ENCODE data around the gene DYNLT2B. TPM values are rescaled to one million over a fixed set of nuclear protein-coding genes. Genes with fewer than 3 reads are reported as not detected.
"Not testable (repeated sequence)": the region's sequence is repeated elsewhere in the genome, so short reads cannot be mapped to it uniquely, and the experiment has no call there.

The DYNLT2B gene
- total and polyA plus RNA-seq, 2 experiments from 2014 or later: 24.6 to 81.7 TPM

- TF ChIP-seq CTCF (IDR thresholded peaks at IDR 0.05; ENCODE audit: low read depth, low read length): no peak
- H3K36me3 ChIP-seq: peaks cover 50% of the 10 kb centered on the region
- H3K4me3 ChIP-seq: no peak overlapping the region
Observed at GRCh38 chr3:196355668-196356067, 37.6 kb upstream of the DYNLT2B start.

GRCh38 chr3:196354132-196354531, 36.1 kb upstream of the DYNLT2B start:
- H3K36me3 ChIP-seq: peaks cover 42% of the 10 kb centered on the region
- no peak for TF ChIP-seq CTCF (IDR thresholded peaks at IDR 0.05; ENCODE audit: low read depth, low read length)

More at GRCh38 chr3:196355668-196356067, 37.6 kb upstream of the DYNLT2B start:
- Histone ChIP-seq H3K27me3 (no peaks in the 10 kb centered on the region), H3K27ac (no peak overlapping the region), H3K9me3 (ENCODE audit: low read depth) (no peaks in the 10 kb centered on the region), H3K4me1 (ENCODE audit: low read depth) (no peaks in the 10 kb centered on the region)
- DNase-seq (ENCODE audit: low read depth in 1 of 2, low spot score in 1 of 2): no peak

GRCh38 chr3:196351541-196351940, 33.5 kb upstream of the DYNLT2B start:
- Histone ChIP-seq H3K36me3 (peaks cover 29% of the 10 kb centered on the region), H3K4me1 (ENCODE audit: low read depth) (no peaks in the 10 kb centered on the region), H3K4me3 (no peak overlapping the region), H3K27me3 (no peaks in the 10 kb centered on the region), H3K27ac (no peak overlapping the region), H3K9me3 (ENCODE audit: low read depth) (no peaks in the 10 kb centered on the region)
- TF ChIP-seq CTCF (IDR thresholded peaks at IDR 0.05; ENCODE audit: low read depth, low read length): no peak
- DNase-seq (ENCODE audit: low read depth in 1 of 2, low spot score in 1 of 2): no peak

More at GRCh38 chr3:196354132-196354531, 36.1 kb upstream of the DYNLT2B start:
- Histone ChIP-seq H3K4me1 (ENCODE audit: low read depth) (no peaks in the 10 kb centered on the region), H3K27ac (no peak overlapping the region), H3K4me3 (no peak overlapping the region), H3K9me3 (ENCODE audit: low read depth) (no peaks in the 10 kb centered on the region), H3K27me3 (no peaks in the 10 kb centered on the region)
- no peak for DNase-seq (ENCODE audit: low read depth in 1 of 2, low spot score in 1 of 2)

- no peak overlapping the region for H3K4me3 ChIP-seq
- DNase-seq (ENCODE audit: low read depth in 1 of 2, low spot score in 1 of 2): no peak
Observed at GRCh38 chr3:196350067-196350466, 32.0 kb upstream of the DYNLT2B start.

GRCh38 chr3:196348698-196349097, 30.7 kb upstream of the DYNLT2B start:
- no peaks in the 10 kb centered on the region for H3K27me3 ChIP-seq
- H3K36me3 ChIP-seq: peaks cover 10% of the 10 kb centered on the region
- no peak for DNase-seq (ENCODE audit: low read depth in 1 of 2, low spot score in 1 of 2)
- H3K4me1 ChIP-seq (ENCODE audit: low read depth): no peaks in the 10 kb centered on the region
- no peak for TF ChIP-seq CTCF (IDR thresholded peaks at IDR 0.05; ENCODE audit: low read depth, low read length)
- no peaks in the 10 kb centered on the region for H3K9me3 ChIP-seq (ENCODE audit: low read depth)
- no peak overlapping the region for H3K4me3 ChIP-seq
- no peak overlapping the region for H3K27ac ChIP-seq

More at GRCh38 chr3:196350067-196350466, 32.0 kb upstream of the DYNLT2B start:
- H3K27me3 ChIP-seq: no peaks in the 10 kb centered on the region
- no peaks in the 10 kb centered on the region for H3K9me3 ChIP-seq (ENCODE audit: low read depth)
- H3K36me3 ChIP-seq: peaks cover 18% of the 10 kb centered on the region
- no peak overlapping the region for H3K27ac ChIP-seq
- no peaks in the 10 kb centered on the region for H3K4me1 ChIP-seq (ENCODE audit: low read depth)
- no peak for TF ChIP-seq CTCF (IDR thresholded peaks at IDR 0.05; ENCODE audit: low read depth, low read length)

- H3K4me3 ChIP-seq: no peak overlapping the region
- TF ChIP-seq CTCF (IDR thresholded peaks at IDR 0.05; ENCODE audit: low read depth, low read length): no peak
- no peaks in the 10 kb centered on the region for H3K9me3 ChIP-seq (ENCODE audit: low read depth)
- H3K36me3 ChIP-seq: peaks cover 4% of the 10 kb centered on the region
- DNase-seq (ENCODE audit: low read depth in 1 of 2, low spot score in 1 of 2): no peak
- H3K4me1 ChIP-seq (ENCODE audit: low read depth): no peaks in the 10 kb centered on the region
- H3K27ac ChIP-seq: no peak overlapping the region
- H3K27me3 ChIP-seq: no peaks in the 10 kb centered on the region
Observed at GRCh38 chr3:196344663-196345062, 26.6 kb upstream of the DYNLT2B start.

GRCh38 chr3:196343917-196344316, 25.9 kb upstream of the DYNLT2B start:
- H3K27ac ChIP-seq; H3K27me3 ChIP-seq; H3K36me3 ChIP-seq; DNase-seq (ENCODE audit: low read depth in 1 of 2, low spot score in 1 of 2); H3K4me3 ChIP-seq; H3K9me3 ChIP-seq (ENCODE audit: low read depth); H3K4me1 ChIP-seq (ENCODE audit: low read depth): not testable (repeated sequence)
